Thymus (tissue), 11 donors: ENCODE measurements around the gene ZBTB16. TPM values are rescaled to one million over a fixed set of nuclear protein-coding genes. Genes with fewer than 3 reads are reported as not detected.
A peak's percentile ranks its signal among the peaks of the same experiment; 100 is the strongest.

Experiments used
- DNase-seq, 9 donors: peaks; one replicate each; pipeline ENCODE4 v3.0.0-alpha.2; 2013; ENCODE audit warnings: low spot score in 9 of 9, low read depth in 6 of 9, missing footprints in 1 of 9
- H3K27ac ChIP-seq, 2 donors: one replicate each; pipeline ENCODE4 v1.5.1; 2013; ENCODE audit warnings: control low read depth in 1 of 2, low read depth in 1 of 2, low read length in 1 of 2, mild to moderate bottlenecking in 1 of 2, moderate library complexity in 1 of 2
- H3K27me3 ChIP-seq, 2 donors: one replicate each; pipeline ENCODE4 v1.5.1; 2013; ENCODE audit warnings: low read length in 1 of 2; ENCODE audit not compliant: control insufficient read depth in 2 of 2, insufficient read depth in 1 of 2
- H3K36me3 ChIP-seq, 2 donors: one replicate each; pipeline ENCODE4 v1.5.1; 2013; ENCODE audit warnings: low read length in 1 of 2, mild to moderate bottlenecking in 1 of 2, moderate library complexity in 1 of 2; ENCODE audit not compliant: control insufficient read depth in 2 of 2, insufficient read depth in 2 of 2
- H3K4me1 ChIP-seq, 2 donors: one replicate each; pipeline ENCODE4 v1.5.1; 2013; ENCODE audit warnings: low read length in 2 of 2; ENCODE audit not compliant: control insufficient read depth in 2 of 2, insufficient read depth in 2 of 2
- H3K4me3 ChIP-seq, 2 donors: one replicate each; pipeline ENCODE4 v1.5.1; 2013; ENCODE audit warnings: low read length in 2 of 2, control low read depth in 1 of 2, mild to moderate bottlenecking in 1 of 2
- H3K9me3 ChIP-seq, 2 donors: one replicate each; pipeline ENCODE4 v1.5.1; 2013; ENCODE audit warnings: low read length in 1 of 2, mild to moderate bottlenecking in 1 of 2; ENCODE audit not compliant: control insufficient read depth in 2 of 2, insufficient read depth in 1 of 2
- WGBS: extraction: QIAGEN DNeasy Blood & Tissue Kit; methylation state at CpG from one replicate; pipeline ENCODE4 v1.1.7; 2013; 5-methylcytosine and 5-hydroxymethylcytosine counted together
- polyA plus RNA-seq: library from polyadenylated mRNA; stranded (reverse); fragments of 200-250 nt; gene quantifications from one replicate; pipeline ENCODE4 v1.2.3, GENCODE V29; 2013
- total RNA-seq: library from RNA; stranded (reverse); fragments of 120-200 nt; gene quantifications from one replicate; pipeline ENCODE4 v1.2.4, GENCODE V29; 2013
- donor health status: healthy.

The ZBTB16 gene
- total and polyA plus RNA-seq, 2 donors: 5.7 to 21.5 TPM

- no peaks in the 10 kb centered on the region for H3K9me3 ChIP-seq
- H3K36me3 ChIP-seq: no peaks in the 10 kb centered on the region
- peaks cover 0 to 2% of the 10 kb centered on the region in 2 donors for H3K27me3 ChIP-seq
- peaks cover 3 to 4% of the 10 kb centered on the region in 2 donors for H3K4me1 ChIP-seq
- H3K4me3 ChIP-seq: no peak overlapping the region
- H3K27ac ChIP-seq: no peak overlapping the region
- 85% methylated on average over 3 of the region's 3 CpGs for WGBS
- DNase-seq: no peak
Observed at GRCh38 chr11:114025329-114025907, 34.1 kb upstream of the ZBTB16 start.

- H3K9me3 ChIP-seq: no peaks in the 10 kb centered on the region
- H3K36me3 ChIP-seq: no peaks in the 10 kb centered on the region
- 8% methylated on average over 1 of the region's 1 CpG for WGBS
- DNase-seq: peak in 8 of 9 donors; percentile 17 to 73 (median 37)
- H3K4me1 ChIP-seq: peaks cover 3 to 4% of the 10 kb centered on the region in 2 donors
- H3K27me3 ChIP-seq: peaks cover 0 to 2% of the 10 kb centered on the region in 2 donors
- no peak overlapping the region for H3K4me3 ChIP-seq
- H3K27ac ChIP-seq: no peak overlapping the region
Observed at GRCh38 chr11:114026355-114026754, 33.2 kb upstream of the ZBTB16 start.

DNA sequence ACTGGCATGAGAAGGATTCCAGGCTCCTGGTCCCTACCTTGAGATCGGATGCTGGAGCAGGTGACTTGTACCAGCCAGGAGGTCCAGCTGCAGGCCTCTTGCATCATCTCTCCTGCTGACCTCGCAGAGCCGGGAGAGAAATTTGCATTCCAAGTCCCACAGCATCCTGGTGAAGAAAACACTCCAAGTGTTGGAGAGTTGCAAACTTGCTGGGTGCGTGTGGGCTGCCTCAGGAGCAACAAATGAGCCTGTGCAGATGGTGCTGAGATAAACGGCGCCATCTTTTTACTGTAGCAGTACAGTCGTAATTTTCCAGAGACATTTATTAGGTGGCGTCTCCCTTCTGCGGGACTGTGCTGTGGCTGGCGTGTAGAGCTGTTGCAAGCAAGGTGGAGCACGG, 32.1 kb upstream of the ZBTB16 start:
- Histone ChIP-seq H3K9me3 (no peaks in the 10 kb centered on the region), H3K27me3 (peaks cover 0 to 2% of the 10 kb centered on the region in 2 donors), H3K36me3 (no peaks in the 10 kb centered on the region), H3K4me1 (peaks cover 3 to 4% of the 10 kb centered on the region in 2 donors), H3K27ac (no peak overlapping the region), H3K4me3 (no peak overlapping the region)
- WGBS: 92% methylated on average over 11 of the region's 11 CpGs
- no peak for DNase-seq

GRCh38 chr11:114027926-114028325, 31.6 kb upstream of the ZBTB16 start:
- Histone ChIP-seq H3K27ac (no peak overlapping the region), H3K27me3 (peaks cover 0 to 2% of the 10 kb centered on the region in 2 donors), H3K4me3 (no peak overlapping the region), H3K9me3 (no peaks in the 10 kb centered on the region), H3K36me3 (no peaks in the 10 kb centered on the region), H3K4me1 (peaks cover 3 to 4% of the 10 kb centered on the region in 2 donors)
- DNase-seq: no peak
- WGBS: 74% methylated on average over 4 of the region's 4 CpGs

- DNase-seq: no peak
- WGBS: 96% methylated on average over 18 of the region's 18 CpGs
- H3K4me1 ChIP-seq: peaks cover 3 to 6% of the 10 kb centered on the region in 2 donors
- H3K36me3 ChIP-seq: no peaks in the 10 kb centered on the region
- H3K27me3 ChIP-seq: peaks cover 5 to 7% of the 10 kb centered on the region in 2 donors
- H3K4me3 ChIP-seq: no peak overlapping the region
- H3K9me3 ChIP-seq: no peaks in the 10 kb centered on the region
- no peak overlapping the region for H3K27ac ChIP-seq
Observed at GRCh38 chr11:114031246-114031966, 28.1 kb upstream of the ZBTB16 start.

DNA sequence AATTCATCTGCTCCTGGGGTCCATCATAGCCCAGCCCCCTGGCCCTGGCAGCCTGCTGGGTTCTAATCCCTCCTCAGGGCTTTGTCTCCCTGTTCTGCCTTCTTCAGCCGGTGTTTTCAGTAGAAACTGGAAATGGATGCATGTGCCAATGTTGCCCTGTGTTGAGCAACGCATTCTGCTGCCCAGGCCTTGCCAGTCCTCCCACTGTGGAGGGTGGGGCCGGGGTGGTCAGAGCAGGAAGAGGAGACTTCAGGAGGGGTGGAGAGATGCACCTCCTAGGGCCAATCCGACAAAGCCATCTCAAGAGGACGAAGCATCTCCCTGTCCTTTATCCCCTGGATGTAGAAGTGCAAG, 27.6 kb upstream of the ZBTB16 start:
- H3K27me3 ChIP-seq: peaks cover 5 to 9% of the 10 kb centered on the region in 2 donors
- 94% methylated on average over 5 of the region's 5 CpGs for whole genome bisulfite sequencing
- H3K27ac ChIP-seq: no peak overlapping the region
- H3K36me3 ChIP-seq: no peaks in the 10 kb centered on the region
- H3K4me3 ChIP-seq: no peak overlapping the region
- H3K9me3 ChIP-seq: no peaks in the 10 kb centered on the region
- DNase-seq: no peak
- H3K4me1 ChIP-seq: peaks cover 0 to 9% of the 10 kb centered on the region in 2 donors

GRCh38 chr11:114033066-114033465, 26.4 kb upstream of the ZBTB16 start:
- no peaks in the 10 kb centered on the region for H3K9me3 ChIP-seq
- DNase-seq: no peak
- WGBS: 90% methylated on average over 5 of the region's 5 CpGs
- H3K27me3 ChIP-seq: peaks cover 5 to 9% of the 10 kb centered on the region in 2 donors
- H3K27ac ChIP-seq: no peak overlapping the region
- peaks cover 0 to 9% of the 10 kb centered on the region in 2 donors for H3K4me1 ChIP-seq
- no peak overlapping the region for H3K4me3 ChIP-seq
- no peaks in the 10 kb centered on the region for H3K36me3 ChIP-seq

DNA sequence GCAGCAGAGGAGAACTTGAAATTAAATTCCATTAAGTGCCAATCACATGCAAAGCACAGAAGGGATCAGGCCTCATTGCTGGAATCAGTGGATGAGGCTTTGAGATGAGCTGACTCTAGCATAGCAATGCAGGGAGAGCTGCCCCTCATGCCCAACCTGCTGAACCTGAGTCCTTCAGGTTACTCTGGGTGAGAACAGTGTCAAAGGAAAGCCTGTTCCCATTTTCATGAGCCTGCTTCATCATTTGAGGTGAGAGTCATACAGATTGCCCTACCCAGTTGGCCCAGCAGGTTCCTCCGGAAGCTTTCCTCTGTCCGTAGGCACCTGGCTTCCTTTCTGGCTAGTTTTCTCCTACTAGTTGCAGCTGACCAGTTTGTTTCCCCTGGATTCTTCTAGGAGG, 25.9 kb upstream of the ZBTB16 start:
- Histone ChIP-seq H3K27ac (no peak overlapping the region), H3K4me3 (no peak overlapping the region), H3K36me3 (no peaks in the 10 kb centered on the region), H3K27me3 (peaks cover 5 to 9% of the 10 kb centered on the region in 2 donors), H3K4me1 (peaks cover 0 to 9% of the 10 kb centered on the region in 2 donors), H3K9me3 (no peaks in the 10 kb centered on the region)
- WGBS: 96% methylated on average over 2 of the region's 2 CpGs
- no peak for DNase-seq

DNA sequence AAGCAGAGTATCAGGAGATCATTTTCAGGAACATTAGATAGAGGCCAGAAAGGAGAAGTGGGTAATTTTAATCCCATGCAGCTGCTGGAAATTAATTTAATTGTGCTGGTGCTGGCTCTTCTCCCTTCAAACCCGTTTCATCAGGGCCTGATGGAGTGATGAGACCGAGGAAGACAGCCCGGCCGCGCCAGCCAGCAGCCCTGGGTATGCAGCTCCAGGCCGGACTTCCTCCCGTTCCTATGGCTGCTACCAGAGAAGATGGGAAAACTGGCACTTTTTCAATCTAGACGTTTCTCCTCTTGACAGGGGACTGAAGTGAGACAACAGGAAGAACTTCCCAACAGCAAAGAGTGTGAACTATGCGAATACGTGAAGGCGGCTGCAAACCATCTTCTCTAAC, 24.6 kb upstream of the ZBTB16 start:
- 94% methylated on average over 11 of the region's 11 CpGs for whole genome bisulfite sequencing
- Histone ChIP-seq H3K4me1 (peaks cover 0 to 9% of the 10 kb centered on the region in 2 donors), H3K27ac (no peak overlapping the region), H3K9me3 (no peaks in the 10 kb centered on the region), H3K27me3 (peaks cover 5 to 9% of the 10 kb centered on the region in 2 donors), H3K4me3 (no peak overlapping the region), H3K36me3 (no peaks in the 10 kb centered on the region)
- DNase-seq: no peak
